ENCODE data around the gene IQGAP2. TPM values are rescaled to one million over a fixed set of nuclear protein-coding genes. Genes with fewer than 3 reads are reported as not detected.

IQGAP2 gene
- total RNA-seq, 1 donor from 2014 or later, result 8.8 TPM

- Mint-ChIP-seq H3K9me3 (ENCODE audit: unreplicated experiment) (peaks cover 3% of the 10 kb centered on the region), H3K4me3 (ENCODE audit: unreplicated experiment) (no peak overlapping the region), H3K4me1 (ENCODE audit: unreplicated experiment) (peaks cover 51% of the 10 kb centered on the region), H3K27me3 (ENCODE audit: unreplicated experiment) (no peaks in the 10 kb centered on the region), H3K27ac (ENCODE audit: unreplicated experiment) (no peak overlapping the region), H3K36me3 (ENCODE audit: unreplicated experiment) (no peaks in the 10 kb centered on the region)
- no peak for DNase-seq (ENCODE audit: extremely low spot score, unreplicated experiment)
- TF ChIP-seq, protein P1, sequence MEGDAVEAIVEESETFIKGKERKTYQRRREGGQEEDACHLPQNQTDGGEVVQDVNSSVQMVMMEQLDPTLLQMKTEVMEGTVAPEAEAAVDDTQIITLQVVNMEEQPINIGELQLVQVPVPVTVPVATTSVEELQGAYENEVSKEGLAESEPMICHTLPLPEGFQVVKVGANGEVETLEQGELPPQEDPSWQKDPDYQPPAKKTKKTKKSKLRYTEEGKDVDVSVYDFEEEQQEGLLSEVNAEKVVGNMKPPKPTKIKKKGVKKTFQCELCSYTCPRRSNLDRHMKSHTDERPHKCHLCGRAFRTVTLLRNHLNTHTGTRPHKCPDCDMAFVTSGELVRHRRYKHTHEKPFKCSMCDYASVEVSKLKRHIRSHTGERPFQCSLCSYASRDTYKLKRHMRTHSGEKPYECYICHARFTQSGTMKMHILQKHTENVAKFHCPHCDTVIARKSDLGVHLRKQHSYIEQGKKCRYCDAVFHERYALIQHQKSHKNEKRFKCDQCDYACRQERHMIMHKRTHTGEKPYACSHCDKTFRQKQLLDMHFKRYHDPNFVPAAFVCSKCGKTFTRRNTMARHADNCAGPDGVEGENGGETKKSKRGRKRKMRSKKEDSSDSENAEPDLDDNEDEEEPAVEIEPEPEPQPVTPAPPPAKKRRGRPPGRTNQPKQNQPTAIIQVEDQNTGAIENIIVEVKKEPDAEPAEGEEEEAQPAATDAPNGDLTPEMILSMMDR (IDR thresholded peaks at IDR 0.05), result no peak
These were observed 204.3 kb downstream of the IQGAP2 start for GRCh38 chr5:76607353-76607871.

GRCh38 chr5:76608833-76609232 is 205.7 kb downstream of the IQGAP2 start:
- Mint-ChIP-seq H3K36me3 (ENCODE audit: unreplicated experiment) (no peaks in the 10 kb centered on the region), H3K27me3 (ENCODE audit: unreplicated experiment) (no peaks in the 10 kb centered on the region), H3K9me3 (ENCODE audit: unreplicated experiment) (peaks cover 3% of the 10 kb centered on the region), H3K4me1 (ENCODE audit: unreplicated experiment) (peaks cover 41% of the 10 kb centered on the region), H3K27ac (ENCODE audit: unreplicated experiment) (no peak overlapping the region), H3K4me3 (ENCODE audit: unreplicated experiment) (no peak overlapping the region)
- TF ChIP-seq, protein P1 (IDR thresholded peaks at IDR 0.05), result no peak
- no peak for DNase-seq (ENCODE audit: extremely low spot score, unreplicated experiment)

DNA sequence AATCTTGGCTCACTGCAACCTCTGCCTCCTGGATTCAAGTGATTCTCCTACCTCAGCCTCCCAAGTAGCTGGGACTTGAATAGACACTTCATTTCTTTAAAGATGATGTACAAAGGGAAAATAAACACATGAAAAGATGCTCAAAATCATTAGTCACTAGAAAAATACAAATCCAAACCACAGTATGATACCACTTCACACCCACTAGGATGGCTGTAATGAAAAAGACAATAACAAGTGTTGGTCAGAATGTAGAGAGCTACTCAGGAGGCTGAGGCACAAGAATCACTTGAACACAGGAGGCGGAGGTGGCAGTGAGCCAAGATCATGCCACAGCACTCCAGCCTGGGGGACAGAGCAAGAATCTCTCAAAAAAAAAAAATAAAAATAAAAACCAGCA is 207.1 kb downstream of the IQGAP2 start:
- Mint-ChIP-seq H3K4me3 (ENCODE audit: unreplicated experiment) (no peak overlapping the region), H3K9me3 (ENCODE audit: unreplicated experiment) (no peaks in the 10 kb centered on the region), H3K4me1 (ENCODE audit: unreplicated experiment) (peaks cover 31% of the 10 kb centered on the region), H3K36me3 (ENCODE audit: unreplicated experiment) (peaks cover 2% of the 10 kb centered on the region), H3K27ac (ENCODE audit: unreplicated experiment) (no peak overlapping the region), H3K27me3 (ENCODE audit: unreplicated experiment) (no peaks in the 10 kb centered on the region)
- TF ChIP-seq, protein P1 (IDR thresholded peaks at IDR 0.05), result no peak
- no peak for DNase-seq (ENCODE audit: extremely low spot score, unreplicated experiment)

- Mint-ChIP-seq H3K9me3 (ENCODE audit: unreplicated experiment) (peaks cover 2% of the 10 kb centered on the region), H3K4me1 (ENCODE audit: unreplicated experiment) (peaks cover 29% of the 10 kb centered on the region), H3K27ac (ENCODE audit: unreplicated experiment) (no peak overlapping the region), H3K4me3 (ENCODE audit: unreplicated experiment) (no peak overlapping the region), H3K27me3 (ENCODE audit: unreplicated experiment) (no peaks in the 10 kb centered on the region), H3K36me3 (ENCODE audit: unreplicated experiment) (peaks cover 7% of the 10 kb centered on the region)
- DNase-seq (ENCODE audit: extremely low spot score, unreplicated experiment), result no peak
- TF ChIP-seq, protein P1 (IDR thresholded peaks at IDR 0.05), result no peak
These were observed 209.9 kb downstream of the IQGAP2 start for GRCh38 chr5:76612942-76613341.

- H3K27ac Mint-ChIP-seq (ENCODE audit: unreplicated experiment), result no peak overlapping the region
- peaks cover 32% of the 10 kb centered on the region for H3K4me1 Mint-ChIP-seq (ENCODE audit: unreplicated experiment)
- peaks cover 7% of the 10 kb centered on the region for H3K36me3 Mint-ChIP-seq (ENCODE audit: unreplicated experiment)
- no peaks in the 10 kb centered on the region for H3K27me3 Mint-ChIP-seq (ENCODE audit: unreplicated experiment)
- DNase-seq (ENCODE audit: extremely low spot score, unreplicated experiment), result no peak
- TF ChIP-seq, protein P1 (IDR thresholded peaks at IDR 0.05), result no peak
- peaks cover 4% of the 10 kb centered on the region for H3K9me3 Mint-ChIP-seq (ENCODE audit: unreplicated experiment)
- no peak overlapping the region for H3K4me3 Mint-ChIP-seq (ENCODE audit: unreplicated experiment)
These were observed 212.7 kb downstream of the IQGAP2 start for GRCh38 chr5:76615759-76616158.
